Mesenchymal stem cell (in vitro differentiated cells and primary cell): ENCODE measurements around the gene NFATC4.
"Not testable (repeated sequence)": the region's sequence is repeated elsewhere in the genome, so short reads cannot be mapped to it uniquely, and the experiment has no call there.

Experiments used
- DNase-seq: peaks from one replicate; pipeline ENCODE4 v3.0.0-alpha.2; 2013
- H2AFZ ChIP-seq: one replicate; pipeline ENCODE4 v1.6.1; 2013; ENCODE audit warnings: low read depth, mild to moderate bottlenecking, control low read depth, inconsistent platforms, low read length, moderate library complexity
- H2AK5ac ChIP-seq: 2 replicates; pipeline ENCODE4 v1.6.1; 2013; ENCODE audit warnings: low read length, moderate library complexity, mild to moderate bottlenecking, inconsistent platforms; ENCODE audit not compliant: severe bottlenecking
- H2BK120ac ChIP-seq: one replicate; pipeline ENCODE4 v1.6.1; 2013; ENCODE audit warnings: low read depth, mild to moderate bottlenecking, inconsistent platforms, low read length, moderate library complexity
- H2BK12ac ChIP-seq, 2 experiments: one replicate each; pipeline ENCODE4 v1.6.1; 2013; ENCODE audit warnings: inconsistent platforms in 2 of 2, low read length in 2 of 2, mild to moderate bottlenecking in 2 of 2, moderate library complexity in 2 of 2, control low read depth in 1 of 2
- H2BK15ac ChIP-seq: one replicate; pipeline ENCODE4 v1.6.1; 2013; ENCODE audit warnings: mild to moderate bottlenecking, low read depth, inconsistent platforms; ENCODE audit not compliant: poor library complexity, severe bottlenecking
- H2BK5ac ChIP-seq: 2 replicates; pipeline ENCODE4 v1.6.1; 2013; ENCODE audit warnings: low read depth, mild to moderate bottlenecking, low read length, control low read depth, inconsistent platforms; ENCODE audit not compliant: poor library complexity, severe bottlenecking
- H3K14ac ChIP-seq, 2 experiments: one replicate each; pipeline ENCODE4 v1.6.1; 2013; ENCODE audit warnings: inconsistent platforms in 2 of 2, low read length in 2 of 2, control low read depth in 1 of 2, mild to moderate bottlenecking in 1 of 2, moderate library complexity in 1 of 2
- H3K18ac ChIP-seq, 2 experiments: one replicate each; pipeline ENCODE4 v1.6.1; 2013; ENCODE audit warnings: inconsistent platforms in 2 of 2, low read length in 2 of 2, control low read depth in 1 of 2, low read depth in 1 of 2, mild to moderate bottlenecking in 1 of 2
- H3K23ac ChIP-seq, 2 experiments: one replicate each; pipeline ENCODE4 v1.6.1; 2013; ENCODE audit warnings: inconsistent platforms in 2 of 2, low read length in 2 of 2, mild to moderate bottlenecking in 2 of 2, moderate library complexity in 2 of 2, control low read depth in 1 of 2
- H3K27ac ChIP-seq: 2 replicates; pipeline ENCODE4 v1.5.1; 2013; ENCODE audit warnings: mild to moderate bottlenecking, moderate library complexity, low read length, control low read depth, inconsistent platforms; ENCODE audit not compliant: poor library complexity, severe bottlenecking
- H3K27me3 ChIP-seq, 2 experiments: 2 replicates each; pipeline versions ENCODE4 v1.6.1 to v1.7.0; 2013; ENCODE audit warnings: low read length in 2 of 2, mild to moderate bottlenecking in 2 of 2, moderate library complexity in 2 of 2, control low read depth in 1 of 2, inconsistent platforms in 1 of 2; ENCODE audit not compliant: control insufficient read depth in 1 of 2, insufficient read depth in 1 of 2
- H3K36me3 ChIP-seq, 2 experiments: 2 replicates each; pipeline versions ENCODE4 v1.6.1 to v1.7.0; 2013; ENCODE audit warnings: low read length in 2 of 2, control low read depth in 1 of 2, inconsistent platforms in 1 of 2, low read depth in 1 of 2, mild to moderate bottlenecking in 1 of 2; ENCODE audit not compliant: insufficient read depth in 2 of 2, control insufficient read depth in 1 of 2
- H3K4ac ChIP-seq, 2 experiments: one replicate each; pipeline ENCODE4 v1.6.1; 2013; ENCODE audit warnings: inconsistent platforms in 2 of 2, low read length in 2 of 2, mild to moderate bottlenecking in 2 of 2, moderate library complexity in 2 of 2, control low read depth in 1 of 2, low read depth in 1 of 2
- H3K4me1 ChIP-seq: 2 replicates; pipeline ENCODE4 v1.6.1; 2013; ENCODE audit warnings: low read depth, low read length, control low read depth; ENCODE audit not compliant: control insufficient read depth, insufficient read depth
- H3K4me2 ChIP-seq: 2 replicates; pipeline ENCODE4 v1.6.1; 2013; ENCODE audit warnings: low read length, mild to moderate bottlenecking, inconsistent platforms; ENCODE audit not compliant: poor library complexity, severe bottlenecking
- H3K4me3 ChIP-seq, 2 experiments: 2 replicates each; pipeline versions ENCODE4 v1.5.1 to v1.7.0; 2013; ENCODE audit warnings: low read length in 2 of 2, mild to moderate bottlenecking in 2 of 2, control low read depth in 1 of 2, low read depth in 1 of 2; ENCODE audit not compliant: insufficient read depth in 1 of 2
- H3K79me1 ChIP-seq: replicated peaks from 2 replicates; pipeline ENCODE4 v1.6.1; 2013; ENCODE audit warnings: mild to moderate bottlenecking, control low read depth, low read length, inconsistent platforms; ENCODE audit not compliant: poor library complexity, severe bottlenecking
- H3K9ac ChIP-seq: 2 replicates; pipeline ENCODE4 v1.7.0; 2013; ENCODE audit warnings: mild to moderate bottlenecking, low read length, moderate library complexity
- H3K9me3 ChIP-seq: 2 replicates; pipeline ENCODE4 v1.7.0; 2013; ENCODE audit warnings: mild to moderate bottlenecking, low read length; ENCODE audit not compliant: control insufficient read depth
- H4K8ac ChIP-seq: one replicate; pipeline ENCODE4 v1.6.1; 2013; ENCODE audit warnings: inconsistent platforms, mild to moderate bottlenecking, low read length, moderate library complexity
- H4K91ac ChIP-seq: one replicate; pipeline ENCODE4 v1.6.1; 2013; ENCODE audit warnings: mild to moderate bottlenecking, low read length, inconsistent platforms
- WGBS: methylation state at CpG from one replicate; pipeline ENCODE4 v1.1.7; 2013; ENCODE audit warnings: mixed read lengths; 5-methylcytosine and 5-hydroxymethylcytosine counted together

NFATC4 gene

DNA sequence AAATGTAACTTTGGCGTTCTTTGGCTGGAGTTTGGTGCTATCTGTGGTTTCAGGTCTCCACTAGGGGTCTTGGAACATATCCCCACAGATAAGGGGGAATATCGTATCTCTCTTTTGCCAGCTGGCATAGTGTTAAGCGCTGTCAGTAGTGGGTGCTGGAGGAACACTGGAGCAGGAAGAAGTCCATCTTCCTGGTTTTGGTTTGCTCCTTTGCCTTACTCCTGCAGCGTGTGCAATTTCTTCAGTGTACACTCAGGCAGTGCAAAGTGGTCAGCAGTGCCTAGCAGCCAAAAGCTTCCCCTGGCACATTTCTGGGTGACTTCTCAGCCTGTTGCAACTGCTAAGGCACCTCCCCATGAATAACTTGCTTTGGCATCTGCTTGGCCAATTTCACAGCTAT lies 16.5 kb upstream of the NFATC4 start:
- Histone ChIP-seq H3K4me3 (no peak overlapping the region), H3K23ac (no peak overlapping the region), H3K27ac (no peak overlapping the region), H2AFZ (no peak overlapping the region), H3K79me1 (no peaks in the 10 kb centered on the region), H3K9me3 (no peaks in the 10 kb centered on the region), H3K14ac (no peak overlapping the region), H2BK5ac (no peak overlapping the region), H2BK12ac (no peak overlapping the region), H3K9ac (peak overlapping the region; percentile 19), H3K27me3 (peaks cover 0 to 52% of the 10 kb centered on the region in 2 experiments), H2AK5ac (no peak overlapping the region), H3K4ac (no peak overlapping the region), H4K91ac (no peak overlapping the region), H3K4me2 (no peak overlapping the region), H2BK120ac (no peak overlapping the region), H4K8ac (peak overlapping the region; percentile 67), H3K36me3 (no peaks in the 10 kb centered on the region), H2BK15ac (no peak overlapping the region), H3K4me1 (no peaks in the 10 kb centered on the region), H3K18ac (no peak overlapping the region)
- DNase-seq: peak; percentile 56
- 44% methylated on average over 4 of the region's 4 CpGs for WGBS

- peak overlapping the region in 1 of 2 experiments; percentile 30 for H3K4ac ChIP-seq
- peak; percentile 87 for DNase-seq
- H3K79me1 ChIP-seq: no peaks in the 10 kb centered on the region
- H3K36me3 ChIP-seq: no peaks in the 10 kb centered on the region
- WGBS: 96% methylated on average over 3 of the region's 5 CpGs
- H3K27ac ChIP-seq: no peak overlapping the region
- H4K8ac ChIP-seq: no peak overlapping the region
- H2BK15ac ChIP-seq: no peak overlapping the region
- peak overlapping the region; percentile 38 to 73 for H3K18ac ChIP-seq
- H3K4me1 ChIP-seq: no peaks in the 10 kb centered on the region
- no peak overlapping the region for H3K23ac ChIP-seq
- H3K4me2 ChIP-seq: no peak overlapping the region
- H2AK5ac ChIP-seq: no peak overlapping the region
- H3K27me3 ChIP-seq: peaks cover 0 to 42% of the 10 kb centered on the region in 2 experiments
- no peak overlapping the region for H2BK120ac ChIP-seq
- no peak overlapping the region for H3K14ac ChIP-seq
- peak overlapping the region; percentile 25 for H3K9ac ChIP-seq
- H2BK5ac ChIP-seq: no peak overlapping the region
- no peak overlapping the region for H2AFZ ChIP-seq
- no peaks in the 10 kb centered on the region for H3K9me3 ChIP-seq
- no peak overlapping the region for H3K4me3 ChIP-seq
- H4K91ac ChIP-seq: no peak overlapping the region
- H2BK12ac ChIP-seq: peak overlapping the region; percentile 20 to 72
Observed at GRCh38 chr14:24353559-24354481, 14.2 kb upstream of the NFATC4 start.

GRCh38 chr14:24354482-24354825 lies 13.5 kb upstream of the NFATC4 start:
- not testable (repeated sequence) for DNase-seq, H2AK5ac ChIP-seq, H3K4me3 ChIP-seq, H3K9me3 ChIP-seq, H3K23ac ChIP-seq, H3K36me3 ChIP-seq, H3K4ac ChIP-seq, H3K27ac ChIP-seq, H3K79me1 ChIP-seq, H3K18ac ChIP-seq, H2BK15ac ChIP-seq, H3K4me2 ChIP-seq, H2BK120ac ChIP-seq, H3K4me1 ChIP-seq, H2AFZ ChIP-seq, H2BK12ac ChIP-seq, H4K8ac ChIP-seq, H3K14ac ChIP-seq, H4K91ac ChIP-seq, H2BK5ac ChIP-seq
- WGBS: 29% methylated on average over 1 of the region's 3 CpGs
- H3K27me3 ChIP-seq: peaks cover 0 to 38% of the 10 kb centered on the region in 2 experiments
- peak overlapping the region; percentile 6 for H3K9ac ChIP-seq

GRCh38 chr14:24355009-24355408 lies 13.0 kb upstream of the NFATC4 start:
- Histone ChIP-seq H3K9me3 (no peaks in the 10 kb centered on the region), H3K27me3 (peaks cover 0 to 35% of the 10 kb centered on the region in 2 experiments), H3K18ac (peak overlapping the region in 1 of 2 experiments; percentile 74), H3K23ac (no peak overlapping the region), H3K4me3 (no peak overlapping the region), H3K14ac (peak overlapping the region in 1 of 2 experiments; percentile 83), H3K4ac (no peak overlapping the region), H2BK120ac (peak overlapping the region; percentile 8), H3K36me3 (no peaks in the 10 kb centered on the region), H2AFZ (no peak overlapping the region), H2BK5ac (no peak overlapping the region), H3K4me1 (no peaks in the 10 kb centered on the region), H3K79me1 (no peaks in the 10 kb centered on the region), H4K8ac (no peak overlapping the region), H3K9ac (no peak overlapping the region), H4K91ac (no peak overlapping the region), H3K4me2 (no peak overlapping the region), H2AK5ac (no peak overlapping the region), H3K27ac (no peak overlapping the region), H2BK12ac (peak overlapping the region; percentile 66 to 71), H2BK15ac (no peak overlapping the region)
- DNase-seq: no peak
- 97% methylated on average over 4 of the region's 7 CpGs for WGBS
